T-cell (primary cell): ENCODE results near the gene FNDC7. TPM values are rescaled to one million over a fixed set of nuclear protein-coding genes. Genes with fewer than 3 reads are reported as not detected.

ENCODE experiments used
- ATAC-seq, 4 experiments: fragments of 200-7000 bp in 3 of 4; fragments of 150-1000 bp in 1 of 4; cut with Tn5 transposase; replicated peaks in 1 of 4; 1 replicate in 3 of 4; 2 replicates in 1 of 4; pipeline ENCODE4 v1.10.0; 2021; ENCODE audit warnings: moderate library complexity in 3 of 4, mild to moderate bottlenecking in 2 of 4, moderate number of reproducible peaks in 1 of 4
- CTCF ChIA-PET, 2 donors: fragments of 300-600 bp; sonication (Branson Sonifier 250); formaldehyde crosslinking; loops; one replicate each; lab custom pipeline; 2022; ENCODE audit warnings: antibody characterized with exemption in 2 of 2; lab: Charles Lee
- POLR2A ChIA-PET, 2 donors: fragments of 300-600 bp; sonication (Branson Sonifier 250); formaldehyde crosslinking; loops; one replicate each; lab custom pipeline; 2022; ENCODE audit warnings: antibody characterized with exemption in 2 of 2; lab: Charles Lee
- DNase-seq, 35 experiments: peaks; one replicate each; pipeline versions ENCODE4 v3.0.0 to v3.0.0-alpha.2; 2013 to 2023
- H3K27ac ChIP-seq: one replicate; pipeline ENCODE4 v1.5.1; 2013; ENCODE audit warnings: low read length
- H3K27me3 ChIP-seq, 2 experiments: replicated peaks in 1 of 2; 1 replicate in 1 of 2; 2 replicates in 1 of 2; pipeline versions ENCODE4 v1.6.1 to v1.7.0; 2013; ENCODE audit warnings: low read length in 1 of 2, mixed read lengths in 1 of 2; ENCODE audit not compliant: control insufficient read depth in 2 of 2, insufficient read depth in 2 of 2; ENCODE audit errors: extremely low read depth in 1 of 2
- H3K36me3 ChIP-seq, 2 donors: 1 replicate in 1 of 2; 2 replicates in 1 of 2; pipeline versions ENCODE4 v1.6.1 to v1.7.0; 2013; ENCODE audit warnings: low read length in 1 of 2; ENCODE audit not compliant: control insufficient read depth in 2 of 2, insufficient read depth in 1 of 2; ENCODE audit errors: extremely low read depth in 1 of 2
- H3K4me1 ChIP-seq, 2 experiments: 1 replicate in 1 of 2; 2 replicates in 1 of 2; pipeline versions ENCODE4 v1.6.1 to v1.7.0; 2013; ENCODE audit warnings: low read length in 2 of 2, mixed read lengths in 1 of 2; ENCODE audit not compliant: insufficient read depth in 2 of 2, control insufficient read depth in 1 of 2; ENCODE audit errors: extremely low read depth in 1 of 2
- H3K4me3 ChIP-seq, 2 donors: 1 replicate in 1 of 2; 2 replicates in 1 of 2; pipeline versions ENCODE4 v1.5.1 to v1.7.0; 2013; ENCODE audit warnings: mild to moderate bottlenecking in 2 of 2, low read length in 1 of 2, moderate library complexity in 1 of 2; ENCODE audit not compliant: control insufficient read depth in 1 of 2; ENCODE audit errors: extremely low read depth in 1 of 2
- H3K9me3 ChIP-seq: 2 replicates; pipeline ENCODE4 v1.7.0; 2013
- H3K27ac Mint-ChIP-seq, 2 donors: one replicate each; pipeline ENCODE4 v1.8.0; 2020 to 2021; ENCODE audit warnings: mild to moderate bottlenecking in 2 of 2, mixed read lengths in 2 of 2
- H3K27me3 Mint-ChIP-seq, 2 donors: one replicate each; pipeline ENCODE4 v1.8.0; 2021 to 2022; ENCODE audit warnings: mixed read lengths in 2 of 2
- H3K36me3 Mint-ChIP-seq: one replicate; pipeline ENCODE4 v1.8.0; 2021; ENCODE audit warnings: mixed read lengths
- H3K4me1 Mint-ChIP-seq, 3 donors: one replicate each; pipeline ENCODE4 v1.8.0; 2020 to 2022; ENCODE audit warnings: mixed read lengths in 3 of 3, mild to moderate bottlenecking in 1 of 3
- H3K4me3 Mint-ChIP-seq, 3 donors: one replicate each; pipeline ENCODE4 v1.8.0; 2020 to 2022; ENCODE audit warnings: mild to moderate bottlenecking in 3 of 3, mixed read lengths in 3 of 3, moderate library complexity in 3 of 3
- H3K9me3 Mint-ChIP-seq, 3 donors: one replicate each; pipeline ENCODE4 v1.8.0; 2020 to 2022; ENCODE audit warnings: mixed read lengths in 3 of 3
- WGBS: methylation state at CpG from one replicate; pipeline ENCODE4 v1.1.5; 2013; ENCODE audit warnings: missing lambda C conversion rate; ENCODE audit not compliant: insufficient coverage; 5-methylcytosine and 5-hydroxymethylcytosine counted together
- total RNA-seq, 35 experiments: library from RNA in 6 of 35; stranded (reverse) in 6 of 35; fragments of 120-200 nt in 1 of 35; gene quantifications; one replicate each; pipeline versions ENCODE4 v1.2.1 to v1.2.4 and lab custom pipeline; 2013 to 2026

Gene FNDC7
- total RNA-seq, 5 donors from 2014 or later (not counting 1 experiment from before 2014, with no cell fraction given): 0.13 to 0.29 (median 0.25) TPM

GRCh38 chr1:108668777-108669176 is 43.9 kb upstream of the FNDC7 start:
- Histone ChIP-seq H3K4me1 (peaks cover 0 to 10% of the 10 kb centered on the region in 2 experiments), H3K27me3 (peaks cover 0 to 8% of the 10 kb centered on the region in 2 experiments), H3K27ac (no peak overlapping the region), H3K36me3 (no peaks in the 10 kb centered on the region), H3K9me3 (no peaks in the 10 kb centered on the region), H3K4me3 (no peak overlapping the region)
- ATAC-seq (no peak), DNase-seq (no peak)
- peaks cover 6 to 8% (median 6%) of the 10 kb centered on the region in 3 donors for H3K4me1 Mint-ChIP-seq
- ChIA-PET CTCF (no interaction called here), POLR2A (interaction anchor here (0.7 to 0.8 kb wide), 3 partner anchors 9 to 161 kb away, joined by 3 to 5 read pairs (median 4); no protein-coding TSS in a partner anchor)
- H3K9me3 Mint-ChIP-seq: no peaks in the 10 kb centered on the region
- no peak overlapping the region for H3K4me3 Mint-ChIP-seq
- no peaks in the 10 kb centered on the region for H3K36me3 Mint-ChIP-seq
- H3K27ac Mint-ChIP-seq: no peak overlapping the region
- peaks cover 0 to 10% of the 10 kb centered on the region in 2 donors for H3K27me3 Mint-ChIP-seq

- Mint-ChIP-seq H3K4me3 (no peak overlapping the region), H3K9me3 (no peaks in the 10 kb centered on the region), H3K36me3 (no peaks in the 10 kb centered on the region), H3K27ac (no peak overlapping the region), H3K27me3 (peaks cover 0 to 10% of the 10 kb centered on the region in 2 donors), H3K4me1 (peaks cover 6 to 8% (median 6%) of the 10 kb centered on the region in 3 donors)
- H3K9me3 ChIP-seq: no peaks in the 10 kb centered on the region
- H3K4me3 ChIP-seq: no peak overlapping the region
- no peak for ATAC-seq
- H3K27me3 ChIP-seq: peaks cover 0 to 8% of the 10 kb centered on the region in 2 experiments
- 20% methylated on average over 1 of the region's 7 CpGs for WGBS
- no peak for DNase-seq
- no peak overlapping the region for H3K27ac ChIP-seq
- ChIA-PET CTCF (no interaction called here), POLR2A (interaction anchor here (0.7 to 0.8 kb wide), 2 partner anchors 8 to 162 kb away, joined by 3 to 4 read pairs; no protein-coding TSS in a partner anchor)
- peaks cover 0 to 10% of the 10 kb centered on the region in 2 experiments for H3K4me1 ChIP-seq
- no peaks in the 10 kb centered on the region for H3K36me3 ChIP-seq
These were observed 43.0 kb upstream of the FNDC7 start for GRCh38 chr1:108669679-108670078.

GRCh38 chr1:108670131-108670773 is 42.5 kb upstream of the FNDC7 start:
- no peaks in the 10 kb centered on the region for H3K9me3 Mint-ChIP-seq
- peaks cover 0 to 10% of the 10 kb centered on the region in 2 donors for H3K27me3 Mint-ChIP-seq
- ChIA-PET POLR2A (no interaction called here), CTCF (no interaction called here)
- no peak for ATAC-seq
- H3K36me3 Mint-ChIP-seq: no peaks in the 10 kb centered on the region
- H3K27ac ChIP-seq: no peak overlapping the region
- no peaks in the 10 kb centered on the region for H3K9me3 ChIP-seq
- no peak overlapping the region for H3K4me3 Mint-ChIP-seq
- peak overlapping the region in 1 of 2 donors; percentile 17 for H3K27ac Mint-ChIP-seq
- no peak for DNase-seq
- H3K4me1 Mint-ChIP-seq: peaks cover 6 to 8% (median 6%) of the 10 kb centered on the region in 3 donors
- H3K36me3 ChIP-seq: no peaks in the 10 kb centered on the region
- peaks cover 0 to 10% of the 10 kb centered on the region in 2 experiments for H3K4me1 ChIP-seq
- 100% methylated on average over 1 of the region's 5 CpGs for WGBS
- H3K4me3 ChIP-seq: no peak overlapping the region
- peaks cover 0 to 8% of the 10 kb centered on the region in 2 experiments for H3K27me3 ChIP-seq

- Mint-ChIP-seq H3K27ac (no peak overlapping the region), H3K36me3 (no peaks in the 10 kb centered on the region), H3K9me3 (no peaks in the 10 kb centered on the region), H3K4me1 (peaks cover 6 to 8% (median 6%) of the 10 kb centered on the region in 3 donors), H3K27me3 (peaks cover 0 to 10% of the 10 kb centered on the region in 2 donors), H3K4me3 (no peak overlapping the region)
- ATAC-seq (no peak), DNase-seq (no peak)
- no peaks in the 10 kb centered on the region for H3K36me3 ChIP-seq
- H3K27ac ChIP-seq: no peak overlapping the region
- no peak overlapping the region for H3K4me3 ChIP-seq
- H3K4me1 ChIP-seq: peaks cover 0 to 10% of the 10 kb centered on the region in 2 experiments
- ChIA-PET CTCF (no interaction called here), POLR2A (no interaction called here)
- peaks cover 0 to 8% of the 10 kb centered on the region in 2 experiments for H3K27me3 ChIP-seq
- WGBS: 92% methylated on average over 1 of the region's 2 CpGs
- no peaks in the 10 kb centered on the region for H3K9me3 ChIP-seq
These were observed 41.6 kb upstream of the FNDC7 start for GRCh38 chr1:108671143-108671542.

- peaks cover 5 to 8% (median 7%) of the 10 kb centered on the region in 3 donors for H3K4me1 Mint-ChIP-seq
- Histone ChIP-seq H3K4me3 (no peak overlapping the region), H3K27ac (no peak overlapping the region), H3K4me1 (peaks cover 2 to 10% of the 10 kb centered on the region in 2 experiments), H3K36me3 (no peaks in the 10 kb centered on the region), H3K9me3 (no peaks in the 10 kb centered on the region), H3K27me3 (no peaks in the 10 kb centered on the region)
- H3K36me3 Mint-ChIP-seq: no peaks in the 10 kb centered on the region
- ChIA-PET POLR2A (interaction anchor here in 1 of 2 donors (0.6 kb wide), 1 partner anchor 702 kb away, joined by 8 read pairs; no protein-coding TSS in a partner anchor), CTCF (interaction anchor here in 1 of 2 donors (0.6 kb wide), 1 partner anchor 19 kb away, joined by 3 read pairs; no protein-coding TSS in a partner anchor)
- peaks cover 0 to 6% of the 10 kb centered on the region in 2 donors for H3K27me3 Mint-ChIP-seq
- no peak for DNase-seq
- H3K9me3 Mint-ChIP-seq: no peaks in the 10 kb centered on the region
- H3K27ac Mint-ChIP-seq: no peak overlapping the region
- ATAC-seq: no peak
- H3K4me3 Mint-ChIP-seq: no peak overlapping the region
- WGBS: no CpG with 5 or more reads among the region's 4 CpGs
These were observed 34.0 kb upstream of the FNDC7 start for GRCh38 chr1:108678706-108679105.

GRCh38 chr1:108679586-108680213 is 33.0 kb upstream of the FNDC7 start:
- peaks cover 2 to 10% of the 10 kb centered on the region in 2 experiments for H3K4me1 ChIP-seq
- DNase-seq (no peak), ATAC-seq (no peak)
- no peaks in the 10 kb centered on the region for H3K27me3 ChIP-seq
- no peaks in the 10 kb centered on the region for H3K36me3 Mint-ChIP-seq
- H3K4me1 Mint-ChIP-seq: peaks cover 5 to 8% (median 7%) of the 10 kb centered on the region in 3 donors
- peak overlapping the region in 1 of 2 donors; percentile 28 for H3K27ac Mint-ChIP-seq
- H3K4me3 ChIP-seq: no peak overlapping the region
- no peak overlapping the region for H3K27ac ChIP-seq
- POLR2A ChIA-PET: no interaction called here
- H3K36me3 ChIP-seq: no peaks in the 10 kb centered on the region
- H3K4me3 Mint-ChIP-seq: peak overlapping the region in 1 of 3 donors; percentile 16
- CTCF ChIA-PET: no interaction called here
- H3K27me3 Mint-ChIP-seq: peaks cover 0 to 6% of the 10 kb centered on the region in 2 donors
- no peaks in the 10 kb centered on the region for H3K9me3 ChIP-seq
- WGBS: 27% methylated on average over 3 of the region's 10 CpGs
- H3K9me3 Mint-ChIP-seq: no peaks in the 10 kb centered on the region
